ENCODE results near the gene FBXL7.

GRCh38 chr5:15575666-15576065 is 75.7 kb downstream of the FBXL7 start:
- TF ChIP-seq, protein P1, sequence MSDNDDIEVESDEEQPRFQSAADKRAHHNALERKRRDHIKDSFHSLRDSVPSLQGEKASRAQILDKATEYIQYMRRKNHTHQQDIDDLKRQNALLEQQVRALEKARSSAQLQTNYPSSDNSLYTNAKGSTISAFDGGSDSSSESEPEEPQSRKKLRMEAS (IDR thresholded peaks at IDR 0.05): no peak
- TF ChIP-seq CREB1 (IDR thresholded peaks at IDR 0.05; ENCODE audit: low read depth): no peak
- no peak for TF ChIP-seq FOXM1 (IDR thresholded peaks at IDR 0.05; ENCODE audit: borderline replicate concordance, low read depth)
- no peak for TF ChIP-seq YY1 (IDR thresholded peaks at IDR 0.05; ENCODE audit: low read depth)
- no peak for TF ChIP-seq RAD21 (IDR thresholded peaks at IDR 0.05; ENCODE audit: low read depth)
- no peak for TF ChIP-seq CEBPB (IDR thresholded peaks at IDR 0.05)
- TF ChIP-seq TAF1 (IDR thresholded peaks at IDR 0.05; ENCODE audit: low read depth): no peak

All from Ishikawa (cell line).